GM19351 (cell line): ENCODE results near the gene UBE2QL1.

Experiments used
- ATAC-seq: cut with Tn5 transposase; IDR thresholded peaks from one replicate; pipeline ENCODE4 v1.9.1; 2021; ENCODE audit warnings: mild to moderate bottlenecking, moderate library complexity; ENCODE audit not compliant: unreplicated experiment

Gene UBE2QL1

GRCh38 chr5:6522923-6523322, 74.3 kb downstream of the UBE2QL1 start:
- ATAC-seq, result no peak

- ATAC-seq, result no peak
Observed at GRCh38 chr5:6525422-6525821, 76.8 kb downstream of the UBE2QL1 start.

- no peak for ATAC-seq
Observed at GRCh38 chr5:6525910-6526309, 77.3 kb downstream of the UBE2QL1 start.

- ATAC-seq, result no peak
Observed at GRCh38 chr5:6527749-6528455, 79.2 kb downstream of the UBE2QL1 start.

- ATAC-seq, result no peak
Observed at GRCh38 chr5:6535594-6535993, 86.9 kb downstream of the UBE2QL1 start.

- ATAC-seq, result no peak
Observed at GRCh38 chr5:6539060-6539459, 90.4 kb downstream of the UBE2QL1 start.

- no peak for ATAC-seq
Observed at GRCh38 chr5:6540111-6540827, 91.6 kb downstream of the UBE2QL1 start.

- ATAC-seq, result no peak
Observed at GRCh38 chr5:6541256-6542013, 92.8 kb downstream of the UBE2QL1 start.

GRCh38 chr5:6542421-6543345, 94.0 kb downstream of the UBE2QL1 start:
- ATAC-seq, result no peak

GRCh38 chr5:6543346-6543730, 94.7 kb downstream of the UBE2QL1 start:
- ATAC-seq, result no peak

GRCh38 chr5:6543830-6544560, 95.3 kb downstream of the UBE2QL1 start:
- ATAC-seq, result no peak
